Activated T-cell treated with anti-CD3 and anti-CD28 coated beads, Interleukin-2, amount 50 U/mL, for 4 hours (primary cell): Measurements from ENCODE around the gene ARL3. TPM values are rescaled to one million over a fixed set of nuclear protein-coding genes. Genes with fewer than 3 reads are reported as not detected.

Experiments used
- ATAC-seq, 2 donors: fragments of 200-7000 bp; cut with Tn5 transposase; one replicate each; pipeline ENCODE4 v1.10.0; 2021
- DNase-seq: peaks from one replicate; pipeline ENCODE4 v3.0.0-alpha.2; 2020
- H3K27me3 Mint-ChIP-seq: one replicate; pipeline ENCODE4 v1.8.0; 2021; ENCODE audit warnings: low read depth, mixed read lengths
- H3K36me3 Mint-ChIP-seq: one replicate; pipeline ENCODE4 v1.8.0; 2022; ENCODE audit warnings: mixed read lengths; ENCODE audit not compliant: insufficient read depth
- H3K4me1 Mint-ChIP-seq: one replicate; pipeline ENCODE4 v1.8.0; 2021; ENCODE audit warnings: low read depth, mixed read lengths
- H3K4me3 Mint-ChIP-seq: one replicate; pipeline ENCODE4 v1.8.0; 2021; ENCODE audit warnings: mild to moderate bottlenecking, moderate library complexity, mixed read lengths
- H3K9me3 Mint-ChIP-seq: one replicate; pipeline ENCODE4 v1.8.0; 2021; ENCODE audit warnings: mixed read lengths
- total RNA-seq, 3 donors: library from RNA; stranded (reverse); gene quantifications; one replicate each; pipeline ENCODE4 v1.2.1, GENCODE V29; 2021

Gene ARL3
- total RNA-seq, 3 donors from 2014 or later = 3.2 to 4.8 (median 3.3) TPM

GRCh38 chr10:102649797-102650654 is 64.2 kb downstream of the ARL3 start:
- Mint-ChIP-seq H3K27me3 (no peaks in the 10 kb centered on the region), H3K4me1 (peaks cover 75% of the 10 kb centered on the region), H3K9me3 (no peaks in the 10 kb centered on the region), H3K36me3 (peaks cover 6% of the 10 kb centered on the region), H3K4me3 (peak overlapping the region; percentile 37)
- no peak for ATAC-seq
- no peak for DNase-seq

GRCh38 chr10:102648889-102649796 is 65.1 kb downstream of the ARL3 start:
- DNase-seq = no peak
- Mint-ChIP-seq H3K36me3 (peaks cover 3% of the 10 kb centered on the region), H3K27me3 (no peaks in the 10 kb centered on the region), H3K4me3 (peak overlapping the region; percentile 92), H3K4me1 (peaks cover 76% of the 10 kb centered on the region), H3K9me3 (no peaks in the 10 kb centered on the region)
- no peak for ATAC-seq

GRCh38 chr10:102648269-102648888 is 65.8 kb downstream of the ARL3 start:
- DNase-seq = no peak
- Mint-ChIP-seq H3K9me3 (no peaks in the 10 kb centered on the region), H3K4me1 (peaks cover 71% of the 10 kb centered on the region), H3K27me3 (no peaks in the 10 kb centered on the region), H3K4me3 (peak overlapping the region; percentile 92), H3K36me3 (peaks cover 3% of the 10 kb centered on the region)
- no peak for ATAC-seq

- Mint-ChIP-seq H3K4me3 (peak overlapping the region; percentile 92), H3K27me3 (no peaks in the 10 kb centered on the region), H3K9me3 (no peaks in the 10 kb centered on the region), H3K36me3 (peaks cover 3% of the 10 kb centered on the region), H3K4me1 (peaks cover 64% of the 10 kb centered on the region)
- DNase-seq (no peak), ATAC-seq (no peak)
Measured at GRCh38 chr10:102647443-102648268, 66.5 kb downstream of the ARL3 start.

- Mint-ChIP-seq H3K4me1 (peaks cover 57% of the 10 kb centered on the region), H3K27me3 (no peaks in the 10 kb centered on the region), H3K4me3 (peak overlapping the region; percentile 92), H3K9me3 (no peaks in the 10 kb centered on the region), H3K36me3 (peaks cover 3% of the 10 kb centered on the region)
- ATAC-seq = no peak
- DNase-seq = peak; percentile 35
Measured at GRCh38 chr10:102646610-102647442, 67.4 kb downstream of the ARL3 start.

GRCh38 chr10:102645741-102646609 is 68.2 kb downstream of the ARL3 start:
- H3K4me3 Mint-ChIP-seq = peak overlapping the region; percentile 92

GRCh38 chr10:102645388-102645740 is 68.8 kb downstream of the ARL3 start:
- DNase-seq (no peak), ATAC-seq (no peak)
- peaks cover 48% of the 10 kb centered on the region for H3K4me1 Mint-ChIP-seq
- no peaks in the 10 kb centered on the region for H3K27me3 Mint-ChIP-seq
- H3K4me3 Mint-ChIP-seq = peak overlapping the region; percentile 92
- H3K36me3 Mint-ChIP-seq = peaks cover 3% of the 10 kb centered on the region
- no peaks in the 10 kb centered on the region for H3K9me3 Mint-ChIP-seq

More at GRCh38 chr10:102645741-102646609, 68.2 kb downstream of the ARL3 start:
- no peaks in the 10 kb centered on the region for H3K27me3 Mint-ChIP-seq
- no peaks in the 10 kb centered on the region for H3K9me3 Mint-ChIP-seq
- DNase-seq = peak; percentile 57
- ATAC-seq = peak; percentile 41 to 46
- peaks cover 54% of the 10 kb centered on the region for H3K4me1 Mint-ChIP-seq
- peaks cover 3% of the 10 kb centered on the region for H3K36me3 Mint-ChIP-seq

GRCh38 chr10:102644646-102645387 is 69.4 kb downstream of the ARL3 start:
- H3K9me3 Mint-ChIP-seq = no peaks in the 10 kb centered on the region
- peaks cover 44% of the 10 kb centered on the region for H3K4me1 Mint-ChIP-seq
- peak overlapping the region; percentile 92 for H3K4me3 Mint-ChIP-seq
- H3K36me3 Mint-ChIP-seq = peaks cover 3% of the 10 kb centered on the region
- DNase-seq = peak; percentile 73
- no peaks in the 10 kb centered on the region for H3K27me3 Mint-ChIP-seq
- ATAC-seq = peak; percentile 29 to 32

GRCh38 chr10:102644066-102644645 is 70.0 kb downstream of the ARL3 start, which contains the start of gene TRIM8:
TSS of gene TRIM8 (plus strand) at chr10:102644479. CDS start at chr10:102644618, 139 bp downstream.
- Mint-ChIP-seq H3K36me3 (peaks cover 3% of the 10 kb centered on the region), H3K9me3 (no peaks in the 10 kb centered on the region), H3K4me3 (peak within 1 kb of the TSS; percentile 92), H3K27me3 (no peaks in the 10 kb centered on the region), H3K4me1 (peaks cover 40% of the 10 kb centered on the region)
- ATAC-seq (peak; percentile 19 to 23), DNase-seq (peak; percentile 40)

- DNase-seq = peak; percentile 35
- Mint-ChIP-seq H3K27me3 (no peaks in the 10 kb centered on the region), H3K36me3 (no peaks in the 10 kb centered on the region), H3K4me3 (peak overlapping the region; percentile 85), H3K9me3 (no peaks in the 10 kb centered on the region), H3K4me1 (peaks cover 34% of the 10 kb centered on the region)
- peak; percentile 1 for ATAC-seq
Measured at GRCh38 chr10:102643336-102644065, 70.7 kb downstream of the ARL3 start.
